GM12891 (cell line): ENCODE data around the gene MUC2.

Experiments
- POLR2AphosphoS5 ChIP-seq: IDR thresholded peaks from 2 replicates; pipeline ENCODE4 v1.6.1; 2011; ENCODE audit warnings: low read depth, low read length, control low read depth
- TAF1 ChIP-seq: IDR thresholded peaks from 2 replicates; pipeline ENCODE4 v1.6.1; 2011; ENCODE audit warnings: low read depth, low read length, control low read depth

GRCh38 chr11:1072116-1072820, 2.4 kb upstream of the MUC2 start:
- TF ChIP-seq TAF1 (no peak), POLR2AphosphoS5 (no peak)
